GM23248 (cell line): ENCODE results near the gene RBM10. TPM values are rescaled to one million over a fixed set of nuclear protein-coding genes. Genes with fewer than 3 reads are reported as not detected.

ENCODE experiments used
- DNase-seq: peaks from one replicate; pipeline ENCODE4 v3.0.0-alpha.2; 2015
- H2AFZ ChIP-seq: fragments of 200-600 bp; sonication (generic); 2 replicates; pipeline ENCODE4 v1.6.1; 2016; ENCODE audit warnings: antibody characterized with exemption
- H3F3A ChIP-seq: fragments of 200-600 bp; sonication (generic); 2 replicates; pipeline ENCODE4 v1.6.1; 2016; ENCODE audit warnings: mild to moderate bottlenecking, antibody characterized with exemption, mixed run types; ENCODE audit not compliant: insufficient read depth
- H3K27ac ChIP-seq: fragments of 200-600 bp; sonication (generic); 2 replicates; pipeline ENCODE4 v1.5.1; 2016; ENCODE audit warnings: mild to moderate bottlenecking
- H3K27me3 ChIP-seq: fragments of 200-600 bp; sonication (generic); replicated peaks from 2 replicates; pipeline ENCODE4 v1.6.1; 2016; ENCODE audit warnings: mild to moderate bottlenecking; ENCODE audit not compliant: insufficient read depth
- H3K36me3 ChIP-seq: fragments of 200-600 bp; sonication (generic); 2 replicates; pipeline ENCODE4 v1.6.1; 2016; ENCODE audit warnings: low read depth, mild to moderate bottlenecking
- H3K4me1 ChIP-seq: fragments of 200-600 bp; sonication (generic); 2 replicates; pipeline ENCODE4 v1.6.1; 2016; ENCODE audit warnings: mild to moderate bottlenecking; ENCODE audit not compliant: insufficient read depth
- H3K4me2 ChIP-seq: fragments of 200-600 bp; sonication (generic); one replicate; pipeline ENCODE4 v1.6.1; 2016; ENCODE audit warnings: mild to moderate bottlenecking; ENCODE audit not compliant: unreplicated experiment
- H3K4me3 ChIP-seq: fragments of 200-600 bp; sonication (generic); 2 replicates; pipeline ENCODE4 v1.5.1; 2016; ENCODE audit warnings: mild to moderate bottlenecking
- H3K79me2 ChIP-seq: fragments of 200-600 bp; sonication (generic); 2 replicates; pipeline ENCODE4 v1.6.1; 2016; ENCODE audit warnings: mild to moderate bottlenecking; ENCODE audit not compliant: insufficient read depth
- H3K9ac ChIP-seq: fragments of 200-600 bp; sonication (generic); 2 replicates; pipeline ENCODE4 v1.6.1; 2016; ENCODE audit warnings: mild to moderate bottlenecking
- H3K9me2 ChIP-seq: fragments of 200-600 bp; sonication (generic); 2 replicates; pipeline ENCODE4 v1.6.1; 2016; ENCODE audit warnings: mixed run types, mild to moderate bottlenecking, moderate library complexity; ENCODE audit not compliant: insufficient read depth
- H3K9me3 ChIP-seq: fragments of 200-600 bp; sonication (generic); one replicate; pipeline ENCODE4 v1.6.1; 2017; ENCODE audit warnings: low read depth
- H4K20me1 ChIP-seq: fragments of 200-600 bp; sonication (generic); 2 replicates; pipeline ENCODE4 v1.6.0; 2016; ENCODE audit not compliant: insufficient read depth
- EZH2 ChIP-seq: fragments of 200-600 bp; sonication (generic); IDR thresholded peaks from 2 replicates; pipeline ENCODE4 v1.6.1; 2018; ENCODE audit warnings: antibody characterized with exemption, mild to moderate bottlenecking; ENCODE audit not compliant: insufficient read depth, poor library complexity, severe bottlenecking
- EZH2phosphoT487 ChIP-seq: fragments of 200-600 bp; sonication (generic); IDR thresholded peaks from 2 replicates; pipeline ENCODE4 v1.6.1; 2018; ENCODE audit warnings: antibody characterized with exemption, moderate library complexity, mild to moderate bottlenecking, low read depth; ENCODE audit not compliant: insufficient read depth
- WGBS, 2 experiments: methylation state at CpG; one replicate each; pipeline ENCODE4 v1.1.6; 2015 to 2017; ENCODE audit warnings: low lambda C conversion rate in 2 of 2, low coverage in 1 of 2; ENCODE audit errors: missing lambda C conversion rate in 2 of 2; 5-methylcytosine and 5-hydroxymethylcytosine counted together
- in situ Hi-C: fragments of 300-500 bp; cut with MboI; formaldehyde crosslinking; loops from 2 replicates; pipeline ENCODE4 v1.15.0; 2020
- polyA plus RNA-seq: library from polyadenylated mRNA; unstranded; fragments of >200 nt; fragmentation: Nextera tagmentation; extraction: Ambion mirVana; gene quantifications from 2 replicates; pipeline ENCODE4 v1.2.1, GENCODE V29; 2016
- total RNA-seq: library from RNA; depleted of rRNA; stranded (reverse); fragments of >200 nt; shearing (Covaris generic); gene quantifications from 2 replicates; pipeline ENCODE4 v1.2.3, GENCODE V29; 2014

RBM10 gene
- total and polyA plus RNA-seq, 2 experiments from 2014 or later, result 30.6 to 40.1 TPM

DNA sequence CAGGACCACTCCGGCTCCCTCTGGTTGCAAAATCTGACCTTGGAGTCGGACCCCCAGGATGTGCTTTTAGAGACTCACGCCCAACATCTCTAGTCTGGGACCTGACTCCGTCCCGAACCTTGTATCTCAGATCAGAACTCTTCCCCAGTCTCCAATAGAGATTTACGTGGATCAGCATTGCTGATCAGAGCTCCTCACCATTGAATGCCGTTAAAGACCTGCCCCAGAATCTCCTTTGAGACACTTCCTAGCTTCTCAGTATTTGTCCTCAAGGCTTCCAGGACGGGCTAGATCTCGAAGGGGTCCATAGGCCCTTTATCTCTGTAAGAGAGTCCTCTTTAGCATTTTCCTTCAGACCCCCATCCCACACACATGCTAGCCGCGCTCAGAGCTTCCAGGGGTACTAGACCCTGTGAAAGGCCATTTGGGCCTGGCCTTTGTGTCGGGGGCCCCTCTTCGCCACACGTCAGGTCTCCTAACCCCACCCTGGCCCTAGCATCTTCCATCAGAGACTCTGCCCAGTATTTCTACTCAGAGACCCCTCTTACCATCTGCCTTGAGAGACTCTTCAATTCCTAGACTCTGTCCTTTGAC, 49.3 kb downstream of the RBM10 start:
- Histone ChIP-seq H3K9me3 (no peaks in the 10 kb centered on the region), H3K79me2 (peaks cover 68% of the 10 kb centered on the region), H3K4me3 (peak overlapping the region; percentile 92), H3F3A (peaks cover 6% of the 10 kb centered on the region; the same call in 1 of the 2 replicates), H2AFZ (peak overlapping the region; percentile 61; the same call in 1 of the 2 replicates), H4K20me1 (no peaks in the 10 kb centered on the region), H3K4me1 (peaks cover 31% of the 10 kb centered on the region), H3K36me3 (no peaks in the 10 kb centered on the region; the same call in 1 of the 2 replicates), H3K27me3 (no peaks in the 10 kb centered on the region), H3K4me2 (peak overlapping the region; percentile 83), H3K9me2 (no peaks in the 10 kb centered on the region), H3K27ac (peak overlapping the region; percentile 96), H3K9ac (peak overlapping the region; percentile 100)
- no peak for TF ChIP-seq EZH2
- TF ChIP-seq EZH2phosphoT487, result no peak
- in situ Hi-C loops, result no loop called here
- DNase-seq, result no peak
- 2% methylated on average over 12 of the region's 14 CpGs for WGBS, 2 experiments

DNA sequence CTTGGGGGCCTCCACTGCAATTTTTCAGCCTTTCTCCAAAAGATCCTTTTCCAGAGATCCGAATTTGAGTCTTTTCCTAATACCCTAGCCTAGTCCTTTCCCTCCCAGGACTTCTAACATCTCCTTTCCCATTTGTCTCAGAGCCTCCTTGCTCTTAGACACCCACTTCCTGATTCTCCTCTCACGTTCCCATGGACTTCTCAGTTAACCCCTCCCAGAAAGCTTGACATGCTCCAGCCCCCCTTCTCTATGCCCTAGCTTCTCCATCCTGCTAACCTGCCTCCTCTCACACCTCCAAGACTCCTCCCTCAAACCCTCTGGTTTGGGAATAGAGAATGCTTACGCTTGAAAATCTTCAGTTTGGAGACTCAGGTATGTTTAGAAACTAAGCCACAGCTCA, 51.1 kb downstream of the RBM10 start:
- no peak overlapping the region for H2AFZ ChIP-seq
- H4K20me1 ChIP-seq, result no peaks in the 10 kb centered on the region
- peaks cover 6% of the 10 kb centered on the region; the same call in 1 of the 2 replicates for H3F3A ChIP-seq
- H3K27ac ChIP-seq, result 0 out of 2 replicates have a peak overlapping the region, but pooled peaks have one; percentile 8
- in situ Hi-C loops, result no loop called here
- peaks cover 71% of the 10 kb centered on the region for H3K79me2 ChIP-seq
- no peak for DNase-seq
- WGBS, 2 experiments, result 33 to 37% methylated on average over 3 of the region's 3 CpGs
- peak overlapping the region; percentile 83 for H3K4me2 ChIP-seq
- H3K36me3 ChIP-seq, result peaks cover 1% of the 10 kb centered on the region; the same call in 1 of the 2 replicates
- no peaks in the 10 kb centered on the region for H3K9me3 ChIP-seq
- peaks cover 37% of the 10 kb centered on the region for H3K4me1 ChIP-seq
- TF ChIP-seq EZH2phosphoT487, result no peak
- TF ChIP-seq EZH2, result no peak
- H3K9me2 ChIP-seq, result no peaks in the 10 kb centered on the region
- H3K27me3 ChIP-seq, result no peaks in the 10 kb centered on the region
- H3K4me3 ChIP-seq, result peak overlapping the region; percentile 92
- peak overlapping the region; percentile 100 for H3K9ac ChIP-seq

DNA sequence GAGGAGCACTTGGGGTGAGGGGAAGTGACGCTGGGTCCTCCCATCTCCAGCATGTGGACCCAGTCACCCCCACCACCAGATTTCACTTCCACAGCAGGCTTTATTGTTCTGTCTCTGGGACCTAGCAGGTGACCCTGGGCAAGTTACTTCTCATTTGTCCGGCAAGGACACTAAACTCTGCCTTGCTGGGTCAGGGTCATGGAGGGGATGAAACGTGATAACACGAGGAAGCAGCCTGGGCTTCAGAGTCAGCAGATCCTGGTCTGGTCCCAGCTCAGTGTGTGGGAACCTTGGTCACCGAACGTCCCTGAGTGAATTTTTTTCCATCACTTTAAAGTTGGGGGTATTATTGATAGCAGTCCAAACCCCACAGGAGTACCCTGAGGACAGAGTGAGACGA, 52.5 kb downstream of the RBM10 start:
- Histone ChIP-seq H2AFZ (no peak overlapping the region), H3K9me3 (no peaks in the 10 kb centered on the region), H3K9me2 (no peaks in the 10 kb centered on the region), H3F3A (peaks cover 5% of the 10 kb centered on the region; the same call in 1 of the 2 replicates), H3K4me2 (no peak overlapping the region), H3K4me1 (peaks cover 33% of the 10 kb centered on the region), H3K79me2 (peaks cover 74% of the 10 kb centered on the region), H3K27me3 (no peaks in the 10 kb centered on the region), H3K4me3 (peak overlapping the region; percentile 92; the same call in 1 of the 2 replicates), H3K27ac (no peak overlapping the region), H3K36me3 (peaks cover 10% of the 10 kb centered on the region; the same call in 1 of the 2 replicates), H4K20me1 (no peaks in the 10 kb centered on the region), H3K9ac (no peak overlapping the region; the same call in 1 of the 2 replicates)
- TF ChIP-seq EZH2phosphoT487 (no peak), EZH2 (no peak)
- no peak for DNase-seq
- WGBS, 2 experiments, result 78 to 98% methylated on average over 5 to 7 of the region's 7 CpGs
- in situ Hi-C loops, result no loop called here

DNA sequence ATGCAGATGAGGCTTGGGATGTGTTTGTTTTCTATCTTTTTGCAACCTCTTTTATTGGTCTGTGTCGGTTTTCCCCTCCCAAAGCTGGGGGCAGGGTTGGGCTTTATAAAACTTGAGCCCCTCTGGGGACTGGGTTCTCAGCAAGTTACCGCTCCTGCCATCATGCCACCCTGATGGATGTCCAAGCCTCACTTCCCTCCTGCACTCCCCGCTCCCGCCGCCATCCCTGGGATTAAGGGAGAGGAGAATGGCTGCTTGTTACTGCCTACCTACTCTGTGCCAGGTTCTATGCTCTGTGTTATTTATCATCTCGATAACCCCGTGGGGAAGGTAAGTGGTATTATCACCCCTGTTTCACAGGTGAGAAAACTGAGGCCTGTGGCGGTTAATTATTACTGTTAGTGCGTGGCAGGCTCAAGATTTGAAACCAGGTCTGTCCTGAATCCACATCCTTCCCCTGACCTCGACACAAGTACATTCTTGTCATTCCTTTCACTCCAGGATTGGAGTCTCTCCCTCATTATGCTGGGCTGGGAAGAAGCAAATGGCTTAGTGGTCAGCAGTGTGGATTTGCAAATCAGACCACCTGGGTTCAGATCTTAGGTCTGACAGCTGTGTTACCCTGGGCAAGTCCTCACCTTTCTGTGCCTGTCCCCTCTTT, 53.1 kb downstream of the RBM10 start:
- Histone ChIP-seq H3K27ac (peak overlapping the region; percentile 18; the same call in 1 of the 2 replicates), H3K36me3 (peaks cover 10% of the 10 kb centered on the region; the same call in 1 of the 2 replicates), H3K27me3 (no peaks in the 10 kb centered on the region), H3K9me3 (no peaks in the 10 kb centered on the region), H3K4me3 (no peak overlapping the region), H4K20me1 (no peaks in the 10 kb centered on the region), H2AFZ (no peak overlapping the region), H3F3A (no peaks in the 10 kb centered on the region; the same call in 1 of the 2 replicates), H3K4me1 (peaks cover 31% of the 10 kb centered on the region), H3K9ac (no peak overlapping the region; the same call in 1 of the 2 replicates), H3K9me2 (no peaks in the 10 kb centered on the region), H3K4me2 (no peak overlapping the region), H3K79me2 (peaks cover 79% of the 10 kb centered on the region)
- 81% methylated on average over 10 of the region's 10 CpGs for WGBS, 2 experiments
- in situ Hi-C loops, result no loop called here
- TF ChIP-seq EZH2 (no peak), EZH2phosphoT487 (no peak)
- no peak for DNase-seq
